GM19397 (cell line): ENCODE measurements around the gene CDON.

Source experiments
- ATAC-seq: cut with Tn5 transposase; IDR thresholded peaks from one replicate; pipeline ENCODE4 v1.9.1; 2021; ENCODE audit warnings: mild to moderate bottlenecking, moderate library complexity; ENCODE audit not compliant: unreplicated experiment

CDON gene

DNA sequence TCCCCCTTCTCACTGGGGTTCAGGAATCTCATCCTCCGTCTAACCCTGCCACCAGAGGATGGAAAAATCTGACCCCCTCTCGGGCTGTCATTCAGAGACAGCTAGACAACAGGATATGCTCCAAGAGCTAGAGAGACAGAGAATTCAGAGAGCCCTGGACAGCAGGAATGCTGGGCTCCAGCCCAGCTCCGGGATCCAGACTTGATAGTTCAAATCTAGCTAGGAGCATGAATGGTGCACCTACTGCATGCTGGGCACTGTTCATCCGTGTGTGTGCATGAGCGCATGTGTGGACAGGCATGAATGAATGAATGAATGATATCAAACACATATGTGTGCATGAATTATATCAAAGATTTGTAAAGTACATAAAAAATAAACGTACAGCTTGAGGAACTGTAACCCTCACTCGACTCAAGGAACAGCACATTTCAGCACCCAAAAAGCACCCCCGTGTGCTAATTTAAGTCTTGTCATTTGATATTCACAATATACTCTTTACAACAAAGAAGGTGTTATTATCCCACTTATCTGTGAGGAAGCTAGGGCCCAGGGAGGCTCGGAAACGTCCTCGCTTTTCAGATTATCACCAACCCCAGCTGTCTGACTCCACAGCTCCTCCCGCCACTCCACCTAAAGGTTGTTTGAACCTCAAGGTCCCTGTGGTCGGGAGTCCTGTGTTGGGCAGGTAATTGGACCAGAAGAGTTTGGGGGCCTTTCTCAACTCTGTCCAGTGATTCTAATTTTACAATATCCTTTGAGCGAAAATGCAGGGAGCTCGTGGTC is 117.5 kb downstream of the CDON start:
- no peak for ATAC-seq

DNA sequence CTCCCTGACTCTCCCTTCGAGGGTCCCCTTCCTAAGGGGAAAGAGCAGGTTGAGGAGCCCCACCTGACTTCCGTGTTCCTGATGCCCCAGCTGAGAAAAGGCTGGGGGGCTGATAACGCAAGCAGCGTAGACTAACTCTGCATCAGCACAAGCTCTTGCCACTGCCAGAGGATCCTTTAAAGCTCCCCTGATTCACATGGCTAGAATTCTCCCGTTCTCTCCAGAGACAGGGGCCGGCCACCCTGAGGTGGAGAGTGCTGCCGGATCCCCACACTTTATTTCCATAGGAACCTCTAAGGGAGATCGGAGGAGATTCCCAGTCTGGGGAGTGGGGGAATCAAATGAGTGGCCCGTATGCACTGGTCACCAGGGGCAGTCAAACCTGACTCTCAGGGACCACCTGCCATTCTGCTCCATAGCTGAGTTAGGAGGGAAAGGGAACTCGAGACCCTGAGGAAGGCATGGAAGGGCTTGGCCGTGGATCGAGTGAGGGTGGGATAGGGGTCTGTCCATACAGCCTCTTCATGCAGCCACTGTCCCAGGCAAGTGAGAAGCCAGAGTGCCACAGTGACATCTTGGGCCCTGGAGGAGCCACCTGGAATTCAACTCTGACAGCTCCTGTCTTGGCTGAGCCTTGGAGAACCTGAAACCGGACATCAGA is 118.2 kb downstream of the CDON start:
- no peak for ATAC-seq

DNA sequence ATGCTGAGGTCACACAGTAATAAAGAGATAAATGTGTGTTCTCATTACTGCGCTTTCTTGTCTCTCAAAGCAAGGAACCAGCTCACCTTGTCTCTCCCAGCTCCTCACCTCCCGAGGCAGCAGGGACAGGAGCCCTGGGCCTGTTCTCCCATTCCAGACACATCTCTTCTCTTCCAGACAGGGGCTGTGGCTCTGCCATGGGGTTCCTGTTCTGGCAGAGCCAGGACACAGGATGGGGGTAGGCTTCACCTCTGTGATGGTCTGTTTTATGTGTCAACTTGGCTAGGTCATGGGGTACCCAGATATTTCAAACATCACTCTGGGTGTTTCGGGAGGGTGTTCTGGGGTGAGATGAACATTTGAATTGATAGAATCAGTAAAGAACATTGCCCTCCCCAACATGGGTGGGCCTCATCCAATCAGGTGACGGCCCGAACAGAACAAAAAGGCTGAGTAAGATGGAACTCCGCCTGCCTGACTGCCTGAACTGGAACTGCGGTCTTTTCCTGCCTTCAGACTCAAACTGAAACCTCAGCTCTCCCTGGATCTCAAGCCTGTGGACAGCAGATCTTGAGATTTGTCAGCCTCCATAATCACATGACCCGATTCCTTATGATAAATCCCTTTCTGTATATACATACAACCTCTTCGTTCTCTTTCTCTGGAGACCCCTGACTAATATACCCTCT is 118.9 kb downstream of the CDON start:
- no peak for ATAC-seq

DNA sequence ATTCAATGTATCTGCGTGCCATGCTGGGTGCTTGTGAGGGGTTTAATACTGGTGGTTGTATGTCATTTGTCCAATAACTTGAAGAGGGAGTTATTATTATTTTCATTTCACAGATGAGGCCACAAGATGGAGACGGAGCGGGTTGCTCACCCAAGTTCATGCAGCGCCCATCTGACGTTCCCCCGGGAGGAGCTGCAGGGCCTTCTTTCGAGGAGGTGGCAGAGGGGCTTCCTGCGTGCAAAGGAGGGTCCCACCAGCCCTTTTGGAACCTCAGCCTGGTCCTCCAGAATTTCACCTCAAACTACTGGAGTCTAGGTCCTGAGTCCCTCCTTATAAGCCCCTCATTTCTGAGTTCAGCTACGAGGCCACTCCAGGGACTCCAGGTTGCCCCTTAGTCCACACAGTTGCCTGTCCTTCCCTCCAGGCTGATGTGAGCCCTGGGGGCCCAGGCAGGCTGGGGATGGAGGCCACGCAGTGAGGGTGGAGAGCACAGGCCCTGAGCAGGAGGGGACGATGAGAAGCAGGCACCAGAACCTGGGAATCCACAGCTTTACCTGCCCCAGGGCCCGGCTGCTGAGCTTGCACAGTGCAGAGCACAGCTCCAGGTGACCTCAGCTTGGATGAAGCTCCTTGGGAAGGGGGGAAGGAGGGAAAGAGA is 119.8 kb downstream of the CDON start:
- ATAC-seq = no peak

DNA sequence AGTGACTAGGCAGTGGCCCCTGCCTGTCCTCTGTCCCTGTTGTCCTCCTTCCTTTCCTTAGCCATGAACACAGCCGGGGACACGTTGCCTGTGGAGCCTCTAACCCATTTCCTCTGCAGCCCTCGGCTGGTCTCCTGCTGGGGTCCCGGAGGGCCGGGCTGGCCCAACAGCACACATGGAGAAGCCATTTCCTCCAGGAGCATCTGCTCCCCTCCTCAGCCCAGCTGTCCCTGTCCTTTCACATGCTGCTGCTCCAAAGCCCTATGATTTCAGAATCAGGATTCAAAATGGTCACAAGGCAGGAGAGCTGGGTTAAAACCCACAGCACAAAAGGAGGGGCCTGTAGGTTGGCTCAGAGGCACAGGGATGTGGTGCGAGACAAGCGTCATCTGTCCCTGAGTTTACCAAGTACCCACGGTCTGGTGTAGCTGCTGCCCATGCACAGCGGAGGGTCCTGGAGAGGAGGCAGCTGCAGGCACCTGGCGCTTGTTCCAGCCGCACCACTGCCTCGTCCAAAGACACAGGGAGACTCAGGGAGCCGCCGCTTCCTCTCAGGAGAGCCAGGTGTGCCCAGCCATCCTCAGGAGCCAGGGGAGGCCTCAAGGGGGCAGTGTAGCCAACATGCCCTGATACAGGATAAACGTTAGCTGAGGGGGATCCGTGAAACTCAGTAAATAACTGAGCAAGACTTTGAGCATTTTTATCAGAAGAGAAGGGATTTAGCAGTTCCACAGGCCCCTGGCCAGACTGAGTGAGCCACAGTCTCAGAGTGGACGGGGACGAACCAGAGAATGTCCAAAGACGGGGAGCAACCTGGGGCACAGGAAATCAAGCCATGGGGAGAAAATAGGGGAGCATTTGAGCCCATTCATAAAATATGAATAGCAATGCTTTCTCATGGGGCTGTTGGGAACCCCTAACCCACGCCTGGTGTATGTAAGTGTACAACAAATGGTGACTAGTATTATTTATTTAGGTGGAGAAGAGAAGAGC is 120.8 kb downstream of the CDON start:
- no peak for ATAC-seq

DNA sequence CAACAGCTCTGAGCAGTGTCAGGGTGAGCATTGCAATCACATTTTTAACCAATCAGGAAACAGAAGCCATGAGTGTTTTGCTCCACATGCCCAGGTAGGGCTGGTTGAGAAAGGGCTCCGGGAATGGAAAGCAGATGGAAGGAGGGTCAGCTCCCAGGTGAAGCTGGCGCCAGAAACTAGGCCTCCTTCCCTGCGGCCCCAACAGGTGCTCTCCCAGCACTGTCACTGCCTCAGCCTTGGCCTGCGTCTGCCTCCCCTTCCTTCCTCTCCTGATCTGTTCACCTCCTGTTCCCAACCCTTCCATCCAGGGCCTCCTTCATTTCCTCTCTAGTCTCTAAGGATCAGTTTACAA is 121.4 kb downstream of the CDON start:
- no peak for ATAC-seq

DNA sequence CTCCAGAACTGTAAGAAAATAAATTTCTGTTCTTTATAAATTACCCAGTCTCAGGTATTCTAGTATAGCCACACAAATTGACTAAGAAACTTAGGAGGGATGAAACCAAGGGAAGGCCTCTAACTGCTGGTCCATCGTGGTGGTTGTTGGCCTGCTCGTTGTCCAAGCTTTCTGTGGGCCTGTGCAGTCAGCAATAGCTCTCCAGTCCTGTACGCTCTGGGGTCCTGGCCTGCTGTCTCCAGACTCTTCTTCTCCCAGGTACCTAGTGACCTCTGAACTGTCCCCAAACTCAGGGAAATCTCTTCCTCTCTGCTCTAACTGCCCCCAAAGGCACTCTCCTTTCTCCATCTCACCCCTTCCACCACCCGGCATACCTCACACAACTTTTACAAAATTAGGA is 122.5 kb downstream of the CDON start:
- no peak for ATAC-seq

DNA sequence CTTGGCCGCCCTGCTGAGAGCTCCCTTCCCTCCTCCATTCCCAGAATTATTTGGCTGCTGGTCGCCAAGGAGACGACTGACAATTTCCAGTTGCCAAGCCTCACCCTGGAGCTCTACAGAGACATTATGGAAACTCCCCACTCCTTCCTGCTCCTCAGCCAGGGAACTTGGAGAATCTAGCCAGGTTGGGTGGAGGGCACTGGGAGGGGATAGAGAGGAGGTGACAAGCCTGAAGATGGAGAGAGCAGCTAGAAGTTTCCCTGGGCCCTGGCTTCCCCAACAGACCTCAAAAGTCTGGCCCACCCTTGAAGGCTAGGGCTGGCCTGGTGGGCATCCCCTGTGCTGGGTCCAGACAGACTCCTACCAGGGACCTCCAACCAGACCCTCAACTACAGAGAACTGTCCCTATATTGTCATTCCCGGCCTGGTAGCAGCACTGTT is 123.6 kb downstream of the CDON start:
- ATAC-seq = no peak

DNA sequence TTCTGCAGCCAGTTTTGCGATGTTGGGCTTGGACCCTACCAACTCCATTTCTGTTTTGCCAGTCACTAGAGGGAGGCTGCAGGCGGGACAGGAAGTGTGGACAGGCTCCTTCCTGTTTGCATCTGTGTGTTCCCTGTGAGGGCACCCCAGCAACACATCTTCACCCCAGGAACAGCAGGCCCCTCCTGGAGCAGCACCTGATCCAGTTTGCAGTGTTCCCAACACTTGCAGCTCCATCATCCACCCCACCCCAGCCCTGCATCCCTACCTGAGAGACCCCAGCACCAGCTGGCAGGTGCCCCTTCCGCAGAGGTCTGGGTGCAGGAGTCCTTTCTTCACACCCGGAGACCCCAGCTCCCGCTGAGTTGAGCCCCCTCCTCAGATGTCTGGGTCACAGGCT is 124.2 kb downstream of the CDON start:
- ATAC-seq = no peak

DNA sequence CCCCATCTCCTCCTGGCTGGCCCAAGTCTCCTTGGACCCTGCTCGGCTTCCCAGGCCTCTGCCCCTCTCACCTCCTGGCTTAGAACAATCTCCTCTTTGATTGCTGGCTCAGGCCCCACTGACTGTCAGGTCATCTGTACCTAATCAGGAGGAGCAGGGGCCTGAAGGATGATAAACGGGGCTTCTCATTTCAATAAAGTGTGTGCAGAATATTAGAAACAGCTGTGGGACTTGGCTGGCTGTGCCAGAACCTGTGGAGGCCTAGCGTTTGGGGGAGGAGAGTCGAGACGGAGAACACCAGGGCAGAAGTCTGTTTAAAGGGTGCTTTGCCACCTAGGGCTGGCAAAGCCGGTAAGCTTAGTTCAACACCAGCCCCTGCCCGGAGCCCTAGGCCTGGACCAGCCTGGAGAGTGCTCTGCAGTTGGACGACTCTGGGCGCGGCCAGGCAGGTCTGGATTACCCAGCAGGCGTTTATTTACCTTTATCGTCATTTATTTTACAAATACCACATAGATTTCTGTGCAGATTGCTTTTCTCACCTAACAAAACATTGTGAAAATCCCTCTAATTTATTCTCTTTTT is 127.0 kb downstream of the CDON start:
- no peak for ATAC-seq

DNA sequence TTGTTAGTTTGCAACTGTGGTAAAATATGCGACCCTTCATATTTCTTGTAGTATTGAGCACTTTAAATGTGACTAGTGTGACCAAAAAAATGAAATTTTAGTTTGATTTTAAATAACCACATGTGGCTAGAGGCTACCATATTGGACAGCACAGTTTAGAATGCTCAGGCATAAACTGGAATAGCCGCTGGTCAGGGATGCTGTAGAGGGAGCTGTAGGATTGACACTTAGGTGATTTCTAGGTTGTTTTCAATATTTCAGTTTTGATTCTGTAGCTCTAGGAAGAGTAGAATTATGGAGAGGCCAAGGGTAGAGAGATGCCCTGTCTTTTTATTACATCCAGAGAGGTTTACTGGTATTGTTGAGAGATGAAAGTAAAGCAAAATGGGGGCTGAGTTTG is 127.6 kb downstream of the CDON start:
- ATAC-seq = no peak

DNA sequence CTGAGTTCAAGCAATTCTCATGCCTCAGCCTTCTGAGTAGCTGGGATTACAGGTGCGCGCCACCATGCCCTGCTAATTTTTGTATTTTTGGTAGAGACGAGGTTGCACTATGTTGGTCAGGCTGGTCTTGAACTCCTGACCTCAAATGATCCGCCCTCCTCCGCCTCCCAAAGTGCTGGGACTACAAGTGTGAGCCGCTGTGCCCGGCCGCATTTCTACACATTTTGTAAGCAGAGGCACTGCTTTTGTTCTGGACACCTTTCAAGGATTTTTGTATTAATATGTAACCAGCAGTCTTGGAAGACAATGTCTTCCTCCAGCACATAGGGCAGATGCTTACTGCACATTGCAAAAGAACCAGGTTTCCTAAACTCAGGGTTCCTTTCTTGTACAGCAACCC is 128.2 kb downstream of the CDON start:
- no peak for ATAC-seq

DNA sequence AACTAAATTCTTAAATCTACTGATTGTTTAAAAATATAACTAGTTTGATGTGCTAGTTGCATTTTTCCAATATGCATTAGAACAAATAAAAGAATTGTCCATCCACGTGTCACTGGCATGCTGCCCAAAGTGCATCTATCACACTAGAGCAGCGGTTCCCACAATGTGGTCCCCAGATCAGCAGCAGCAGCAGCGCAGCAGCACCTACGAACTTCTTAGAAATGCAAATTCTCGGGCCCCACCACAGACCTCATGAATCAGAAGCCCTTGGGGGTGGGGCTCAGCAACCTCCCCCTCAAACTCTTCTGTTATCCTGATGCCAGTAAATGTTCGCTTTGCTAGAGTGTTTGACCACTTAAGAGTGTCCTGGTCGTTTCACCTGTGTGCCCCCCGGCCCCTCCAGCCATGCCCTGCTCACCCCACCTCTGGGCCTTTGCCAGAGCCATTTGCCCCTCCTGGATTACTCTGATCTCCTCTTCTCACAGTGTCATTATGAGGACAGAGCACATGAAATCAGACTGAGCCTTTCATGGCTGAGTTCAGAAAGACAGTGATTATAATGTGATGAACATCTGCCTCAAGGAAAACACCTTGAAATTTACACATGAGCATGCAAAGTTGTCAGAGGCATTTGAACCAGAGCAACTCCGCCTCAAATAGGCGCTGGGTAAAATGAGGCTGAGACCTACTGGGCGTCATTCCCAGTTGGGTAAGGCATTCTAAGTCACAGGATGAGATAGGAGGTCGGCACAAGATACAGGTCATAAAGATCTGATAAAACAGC is 129.4 kb downstream of the CDON start:
- ATAC-seq = no peak

DNA sequence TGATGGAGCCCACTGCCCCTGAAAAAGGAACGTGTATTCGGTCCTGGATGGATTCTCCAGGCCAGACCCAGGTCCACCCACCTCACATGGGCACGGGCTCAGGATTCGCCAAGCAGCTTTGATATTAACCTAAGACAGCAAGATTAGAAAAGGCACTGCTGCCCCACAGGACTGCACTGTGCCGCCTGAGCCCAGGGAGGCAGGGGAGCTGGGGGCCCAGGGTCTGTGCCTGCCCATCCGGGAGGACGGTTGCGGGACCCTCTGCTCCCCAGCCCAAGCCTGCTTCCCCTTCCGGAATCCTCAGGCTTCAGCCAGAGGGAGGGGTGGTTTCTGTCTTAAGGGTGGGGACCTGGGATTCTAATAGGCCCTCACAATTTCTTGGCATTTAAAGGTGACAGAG is 130.4 kb downstream of the CDON start:
- ATAC-seq = no peak

DNA sequence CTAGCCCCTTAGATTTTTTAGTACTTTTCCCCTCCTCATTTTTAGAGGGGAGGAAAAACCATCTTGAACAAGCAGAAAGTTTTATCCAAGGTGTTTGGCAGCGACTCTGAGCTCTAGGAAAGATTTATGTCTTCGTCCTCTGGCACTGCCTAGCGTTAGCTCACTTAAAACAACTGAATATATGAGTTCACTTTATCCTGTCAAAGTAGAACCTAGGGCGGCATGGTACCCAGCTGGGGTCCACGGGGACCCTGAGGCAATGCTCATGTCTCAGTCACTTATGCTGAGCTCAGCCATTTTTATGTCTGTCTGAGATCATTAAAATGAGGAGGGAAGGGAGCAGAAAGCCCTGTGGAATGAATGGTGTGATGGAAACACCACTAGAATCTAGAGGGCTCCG is 131.0 kb downstream of the CDON start:
- no peak for ATAC-seq

DNA sequence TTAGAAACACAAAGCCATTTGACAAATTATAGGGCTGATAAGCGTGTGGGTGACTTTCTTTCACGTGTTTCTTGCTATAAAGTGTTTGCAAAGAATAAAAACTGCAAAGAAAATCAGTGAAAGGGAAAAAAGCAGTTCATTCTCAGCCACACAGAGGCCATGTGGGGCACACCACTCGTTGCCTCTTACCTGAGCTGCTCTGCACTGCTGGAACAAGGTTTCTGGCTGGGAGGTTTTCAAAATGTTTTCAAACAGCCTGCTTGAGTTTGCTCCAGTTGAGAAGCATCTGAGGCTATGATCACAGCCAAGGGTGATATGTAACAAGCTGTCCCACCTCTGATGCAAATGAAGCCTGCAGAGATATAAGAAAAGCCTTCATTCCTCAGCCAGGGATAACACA is 131.6 kb downstream of the CDON start:
- ATAC-seq = no peak

DNA sequence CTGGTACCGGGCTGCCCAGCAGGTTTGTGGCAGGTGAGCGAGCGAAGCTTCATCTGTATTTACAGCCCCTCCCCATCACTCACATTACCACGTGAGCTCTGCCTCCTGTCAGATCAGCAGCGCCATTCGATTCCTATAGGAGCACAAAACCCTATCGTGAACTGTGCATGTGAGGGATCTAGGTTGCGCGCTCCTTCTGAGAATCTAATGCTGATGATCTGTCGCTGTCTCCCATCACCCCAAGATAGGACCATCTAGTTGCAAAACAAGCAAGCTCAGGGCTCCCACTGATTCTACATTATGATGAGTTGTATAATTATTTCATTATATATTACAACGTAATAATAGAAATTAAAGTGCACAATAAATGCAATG is 132.6 kb downstream of the CDON start:
- ATAC-seq = no peak

DNA sequence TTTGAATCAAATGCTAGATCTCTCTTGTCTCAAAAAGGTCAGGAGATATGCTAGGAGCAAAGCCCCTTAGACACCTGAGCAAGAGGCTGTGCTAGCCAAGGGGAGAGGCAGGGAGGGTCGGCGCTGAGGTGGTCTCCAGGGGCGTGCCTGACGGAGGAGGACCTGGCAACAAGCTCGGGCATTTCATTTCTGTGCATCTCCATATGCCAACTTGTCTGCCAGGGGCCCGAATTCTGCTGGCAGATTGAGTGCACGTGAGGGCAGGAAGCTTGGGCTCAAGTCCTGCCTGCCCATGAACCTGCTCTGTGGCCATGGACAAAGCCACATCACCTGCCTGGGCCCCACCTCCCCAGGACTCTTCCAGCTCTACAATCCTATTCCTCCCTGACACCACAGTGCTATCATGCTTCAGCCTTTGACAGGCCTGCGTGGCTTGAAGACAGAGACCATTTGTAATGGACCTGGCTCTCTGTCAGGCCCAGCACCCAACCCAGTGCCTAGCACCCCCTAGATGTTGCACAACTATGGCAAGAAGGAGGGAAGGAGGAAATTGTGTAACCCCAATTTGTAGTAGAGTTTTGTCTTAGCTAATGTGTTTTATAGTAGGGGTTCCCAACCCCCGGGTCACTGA is 133.1 kb downstream of the CDON start:
- ATAC-seq = no peak

DNA sequence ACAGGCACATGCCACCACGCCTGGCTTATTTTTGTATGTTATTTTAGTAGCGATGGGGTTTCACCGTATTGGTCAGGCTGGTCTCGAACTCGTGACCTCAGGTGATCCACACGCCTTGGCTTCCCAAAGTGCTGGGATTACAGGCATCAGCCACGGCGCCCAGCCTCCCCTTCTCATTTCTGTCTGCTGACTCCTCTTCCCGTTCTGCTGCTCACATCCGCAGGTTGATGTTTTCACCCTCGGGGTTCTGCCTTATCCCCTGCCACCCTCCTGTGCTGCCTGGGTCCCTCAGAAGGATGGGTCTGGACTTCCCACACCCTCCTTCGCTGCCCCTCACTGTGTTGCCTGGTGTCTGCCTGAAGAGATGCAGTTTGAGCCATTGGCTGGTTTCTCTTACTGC is 136.0 kb downstream of the CDON start:
- no peak for ATAC-seq
